Esophagus muscularis mucosa (tissue), 4 donors: Measurements from ENCODE around the gene ARHGEF35.
"Not testable (repeated sequence)": the region's sequence is repeated elsewhere in the genome, so short reads cannot be mapped to it uniquely, and the experiment has no call there.

Experiments used
- CTCF ChIP-seq, 3 experiments: fragments of 200-600 bp in 2 of 3; fragments of 450-650 bp in 1 of 3; sonication (generic) in 2 of 3; IDR thresholded peaks; one replicate each; pipeline ENCODE4 v1.5.1; 2017 to 2019; ENCODE audit warnings: antibody characterized with exemption in 3 of 3, mild to moderate bottlenecking in 2 of 3, moderate library complexity in 1 of 3
- EP300 ChIP-seq: sonication (generic); formaldehyde crosslinking; IDR thresholded peaks from one replicate; pipeline ENCODE4 v1.6.1; 2017; ENCODE audit warnings: antibody characterized with exemption
- POLR2A ChIP-seq: fragments of 450-650 bp; IDR thresholded peaks from one replicate; pipeline ENCODE4 v1.6.1; 2017; ENCODE audit warnings: antibody characterized with exemption, moderate library complexity, mild to moderate bottlenecking, low read depth
- POLR2AphosphoS5 ChIP-seq, 2 donors: sonication (generic); formaldehyde crosslinking; IDR thresholded peaks; one replicate each; pipeline ENCODE4 v1.6.1; 2017; ENCODE audit warnings: antibody characterized with exemption in 2 of 2

- TF ChIP-seq CTCF (IDR thresholded peaks at IDR 0.05); POLR2A; POLR2AphosphoS5 (IDR thresholded peaks at IDR 0.05); EP300: not testable (repeated sequence)
Observed at GRCh38 chr7:144187848-144188247, 7.8 kb downstream of the ARHGEF35 start.
